UCSD-AML1 (cell line): ENCODE results near the gene IL27RA.
A peak's percentile ranks its signal among the peaks of the same experiment; 100 is the strongest.

Experiments
- DNase-seq: peaks from one replicate; lab custom pipeline; 2025; ENCODE audit not compliant: unreplicated experiment; lab: John Stamatoyannopoulos, UW

The IL27RA gene

GRCh38 chr19:14056741-14057356, 25.3 kb downstream of the IL27RA start:
- DNase-seq: no peak

DNA sequence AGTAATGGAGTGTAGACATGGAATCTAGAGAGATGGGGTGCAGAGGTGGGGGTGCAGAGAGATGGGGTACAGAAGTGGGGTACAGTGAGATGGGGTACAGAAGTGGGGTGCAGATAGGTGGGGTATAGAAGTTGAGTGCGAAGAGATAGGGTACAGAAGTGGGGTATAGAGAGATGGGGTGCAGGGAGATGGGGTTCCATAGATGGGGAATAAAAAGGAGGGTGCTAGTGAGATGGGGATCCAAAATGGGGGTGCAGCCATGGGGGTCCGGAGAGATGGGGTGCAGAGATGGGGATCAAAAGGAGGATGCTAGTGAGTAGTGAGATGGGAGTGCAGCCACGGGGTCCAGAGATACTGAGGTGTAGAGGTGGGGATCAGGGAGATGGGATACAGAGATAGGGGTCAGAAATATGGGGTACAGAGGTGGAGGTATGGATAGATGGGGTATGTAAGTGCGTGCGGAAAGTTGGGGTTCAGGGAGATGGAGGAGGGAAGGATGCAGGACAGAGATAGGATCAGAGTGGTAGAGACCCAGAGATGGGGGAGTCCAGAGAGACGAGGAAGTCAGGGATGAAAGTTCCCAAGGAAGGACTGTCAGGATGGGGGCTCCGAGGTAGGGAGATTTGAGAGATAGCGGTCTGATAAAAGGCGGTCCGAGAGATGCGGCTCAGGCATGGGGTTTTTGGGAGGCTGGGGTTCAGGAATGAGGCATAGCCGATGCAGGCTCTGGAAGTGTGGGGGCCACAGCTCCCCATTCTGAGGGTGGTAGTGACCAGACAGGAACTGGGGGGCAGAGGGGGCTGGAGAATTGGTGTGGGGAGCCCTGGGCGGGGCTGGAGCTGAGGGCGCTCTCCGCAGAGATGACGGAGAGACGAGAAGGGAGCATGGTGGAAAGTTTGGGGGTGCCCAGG, 26.9 kb downstream of the IL27RA start:
- DNase-seq: no peak

GRCh38 chr19:14059093-14059480, 27.5 kb downstream of the IL27RA start:
- peak; percentile 30 for DNase-seq

DNA sequence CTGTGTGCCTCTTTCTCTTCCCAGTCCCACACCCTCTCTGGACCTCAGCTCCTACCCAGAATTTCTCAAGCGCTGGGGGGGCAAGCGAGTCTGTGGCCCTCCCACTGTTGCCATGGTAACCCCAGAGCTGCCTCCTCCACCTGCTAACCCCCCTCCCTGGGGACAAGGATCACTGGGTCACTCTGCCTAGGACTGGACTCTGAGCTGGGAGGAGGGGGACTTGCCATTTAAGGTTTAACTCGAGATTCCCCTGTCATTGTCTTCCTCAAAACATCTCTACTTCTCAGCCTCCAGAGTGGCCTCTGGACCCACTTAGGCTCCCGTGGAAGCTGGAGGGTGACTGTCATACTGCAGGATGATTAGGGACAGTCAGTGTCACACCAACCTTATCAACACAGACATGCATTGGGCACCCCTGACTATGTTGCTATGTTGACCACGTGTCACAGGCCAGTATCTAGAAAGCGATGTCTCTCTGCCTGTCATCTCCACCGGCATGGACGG, 28.1 kb downstream of the IL27RA start:
- no peak for DNase-seq

DNA sequence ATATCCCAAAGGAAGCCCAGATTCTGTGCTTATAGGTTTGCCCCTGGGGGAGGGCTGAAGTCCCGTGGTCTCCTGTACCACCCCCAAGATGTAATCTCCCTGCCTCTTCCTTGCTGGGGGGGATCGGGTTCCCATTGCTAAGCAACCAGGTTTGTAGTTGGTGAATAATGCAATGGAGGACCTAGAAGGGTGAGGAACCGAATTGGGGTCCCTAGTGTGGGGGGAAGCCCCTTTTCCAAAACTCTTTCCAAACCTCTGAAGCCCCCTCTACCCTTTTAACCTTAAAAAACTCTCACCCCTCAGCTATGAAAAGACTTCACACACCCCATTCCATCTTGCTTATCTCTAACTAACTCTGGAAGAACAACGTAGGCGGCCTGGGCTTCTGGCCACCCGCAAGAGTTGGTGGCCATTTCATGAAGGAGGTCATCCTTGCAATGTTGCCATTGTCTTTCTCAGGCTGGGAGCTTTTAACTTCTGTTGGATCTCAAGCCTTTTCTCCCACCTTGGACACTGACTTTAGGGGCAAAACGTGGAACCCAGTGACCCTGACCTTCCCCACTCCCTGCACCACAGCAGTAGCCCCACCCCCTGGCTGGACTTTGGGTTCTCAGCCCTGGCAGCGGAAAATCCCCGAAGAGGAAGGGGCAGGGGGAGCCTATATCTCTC, 29.7 kb downstream of the IL27RA start:
- DNase-seq: no peak

GRCh38 chr19:14061751-14062557, 30.4 kb downstream of the IL27RA start, which contains the start of gene PALM3:
PALM3 (minus strand) TSS chr19:14062076; CDS start chr19:14061980, 96 bp downstream.
- DNase-seq: no peak

DNA sequence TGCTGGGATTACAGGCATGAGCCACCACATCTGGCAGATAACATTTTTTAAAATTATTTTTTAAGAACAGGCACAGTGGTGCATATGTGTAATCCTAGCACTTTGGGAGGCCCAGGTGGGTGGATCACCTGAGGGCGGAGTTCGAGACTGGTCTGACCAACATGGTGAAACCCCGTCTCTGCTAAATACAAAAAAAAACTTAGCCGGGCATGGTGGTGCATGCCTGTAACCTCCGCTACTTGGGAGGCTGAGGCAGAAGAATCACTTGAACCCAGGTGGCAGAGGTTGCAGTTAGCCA, 30.9 kb downstream of the IL27RA start:
- DNase-seq: no peak

- DNase-seq: no peak
Observed at GRCh38 chr19:14063105-14063504, 31.5 kb downstream of the IL27RA start.

DNA sequence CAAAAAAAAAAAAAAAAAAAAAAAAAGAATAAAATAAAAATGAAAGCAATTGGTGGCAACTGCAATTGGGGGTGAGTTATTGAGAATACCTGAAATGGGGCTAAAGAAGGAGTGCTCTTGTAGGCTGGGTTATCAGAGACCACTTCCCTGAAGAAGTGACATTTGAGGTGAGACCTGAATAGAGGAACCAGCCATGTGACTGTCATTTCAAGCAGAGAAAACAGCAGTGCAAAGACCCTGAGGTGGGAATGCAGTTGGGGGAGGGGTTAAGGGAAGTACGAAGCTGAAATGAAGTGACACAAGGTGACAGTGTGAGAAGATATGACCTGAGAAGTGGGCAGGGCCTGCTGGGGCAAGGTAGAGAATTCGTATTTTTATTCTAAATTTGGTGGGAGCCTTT, 34.6 kb downstream of the IL27RA start:
- no peak for DNase-seq

GRCh38 chr19:14070268-14071050, 38.9 kb downstream of the IL27RA start:
- DNase-seq: no peak

GRCh38 chr19:14072535-14073260, 41.1 kb downstream of the IL27RA start, which contains the start of gene MISP3:
MISP3 (plus strand) TSS chr19:14072786; CDS start chr19:14073310, 524 bp downstream.
- DNase-seq: peak; percentile 52

DNA sequence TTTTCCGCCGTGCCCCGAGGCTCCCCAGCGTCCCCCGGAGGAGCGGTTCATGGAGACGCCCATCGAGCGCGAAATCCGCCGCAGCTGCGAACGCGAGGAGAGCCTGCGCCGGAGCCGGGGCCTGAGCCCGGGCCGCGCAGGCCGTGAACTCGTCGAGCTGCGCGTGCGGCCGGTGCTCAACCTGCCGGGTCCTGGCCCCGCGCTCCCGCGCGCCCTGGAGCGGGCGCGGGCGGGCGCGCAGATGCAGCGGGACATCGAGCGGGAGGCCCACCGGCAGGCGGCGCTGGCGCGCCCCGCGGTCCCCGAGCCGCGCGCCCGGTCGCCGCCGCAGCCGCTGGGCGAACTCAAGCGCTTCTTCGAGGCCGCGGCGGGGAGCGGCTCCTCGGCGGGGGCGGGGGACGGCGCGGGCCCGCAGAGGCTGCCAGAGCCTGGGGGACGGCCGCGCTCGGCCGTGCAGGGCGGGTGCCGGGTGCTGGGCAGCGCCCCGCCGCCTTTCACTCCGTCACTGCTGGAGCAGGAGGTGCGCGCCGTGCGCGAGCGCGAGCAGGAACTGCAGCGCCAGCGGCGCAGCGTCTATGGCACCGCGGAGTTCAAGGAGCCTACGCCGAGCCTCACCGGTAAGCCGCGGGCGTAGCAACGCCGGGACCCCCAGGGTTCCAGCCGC, 41.8 kb downstream of the IL27RA start:
- peak; percentile 84 for DNase-seq

DNA sequence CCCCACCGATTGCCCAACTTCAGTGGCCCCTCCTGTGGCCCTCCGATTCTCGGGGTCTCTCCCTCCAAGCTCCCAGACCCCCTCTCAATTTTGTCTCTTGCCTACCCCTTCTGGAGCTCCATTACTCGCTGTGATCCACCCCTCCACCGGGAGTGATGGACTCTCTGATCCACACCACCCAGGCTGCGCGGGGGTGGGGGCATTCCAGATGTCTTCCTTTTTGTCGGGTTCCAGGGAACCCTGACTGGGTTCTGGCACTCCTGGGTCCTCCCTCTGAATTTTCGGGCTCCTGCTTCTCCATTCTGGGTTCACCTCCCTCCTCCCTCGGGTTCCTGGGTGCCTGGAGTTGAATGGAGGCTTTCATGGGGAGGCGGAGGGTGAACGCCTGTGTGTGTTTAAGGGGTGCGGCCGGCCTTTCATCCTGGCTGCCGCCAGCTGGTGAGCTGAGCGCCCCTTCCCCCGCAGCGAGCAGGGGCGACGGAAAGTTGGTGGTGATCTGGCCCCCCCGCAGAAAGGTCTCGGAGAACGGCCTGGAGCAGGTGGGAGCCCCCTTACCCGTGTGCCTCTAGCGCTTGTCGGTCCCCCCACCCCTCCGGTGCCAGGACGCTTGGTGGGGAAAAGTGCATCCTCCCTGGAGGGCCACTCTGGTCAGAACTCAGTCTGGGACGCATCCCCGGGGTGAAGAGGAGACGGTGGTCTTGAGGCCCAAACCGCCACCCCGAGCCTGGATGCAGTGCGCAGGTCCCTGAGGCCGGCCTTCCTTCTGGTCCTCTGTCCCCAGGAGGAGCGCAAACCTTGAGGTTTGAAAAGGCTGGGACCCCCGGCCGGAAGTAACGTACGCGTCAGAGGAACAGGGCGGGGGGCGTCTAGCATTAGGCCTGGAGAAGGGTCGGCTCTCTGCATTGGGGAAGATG, 42.6 kb downstream of the IL27RA start:
- no peak for DNase-seq

DNA sequence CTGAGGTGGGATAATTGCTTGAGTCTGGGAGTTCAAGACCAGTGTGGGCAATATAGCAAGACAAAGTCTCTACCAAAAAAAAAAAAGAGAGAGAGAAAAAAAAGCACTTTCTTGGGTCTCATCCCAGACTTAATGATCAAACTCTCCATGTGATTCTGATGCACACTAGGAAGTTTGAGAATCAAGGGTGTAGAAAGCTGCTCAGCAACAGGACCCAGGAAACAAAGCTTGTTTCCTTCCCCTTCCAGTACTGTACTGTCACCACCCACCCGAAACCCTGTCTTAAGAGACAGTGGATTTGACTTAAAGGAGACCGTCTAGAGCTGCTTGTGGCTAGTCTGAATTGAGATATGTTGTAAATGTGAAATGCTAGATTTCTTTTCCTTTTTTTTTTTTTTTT, 46.8 kb downstream of the IL27RA start:
- no peak for DNase-seq

- DNase-seq: peak; percentile 98
Observed at GRCh38 chr19:14080887-14081796, 49.6 kb downstream of the IL27RA start.

- no peak for DNase-seq
Observed at GRCh38 chr19:14081797-14082674, 50.5 kb downstream of the IL27RA start.
